ENCODE data around the gene TMEM63C. TPM values are rescaled to one million over a fixed set of nuclear protein-coding genes. Genes with fewer than 3 reads are reported as not detected.

The TMEM63C gene
- total and polyA plus RNA-seq, 2 donors (not counting 1 experiment from before 2014, with no cell fraction given): 0.63 to 3.2 TPM

- ATAC-seq (ENCODE audit: low read depth): peak; percentile 56
- Mint-ChIP-seq H3K9me3 (ENCODE audit: insufficient read depth) (no peaks in the 10 kb centered on the region), H3K4me1 (peaks cover 2% of the 10 kb centered on the region), H3K27me3 (no peaks in the 10 kb centered on the region), H3K4me3 (no peak overlapping the region), H3K27ac (no peak overlapping the region)
- ChIA-PET CTCF (interaction anchor here (0.6 to 7.4 kb wide), 21 partner anchors 8 to 388 kb away, joined by 3 to 122 read pairs (median 4); partner anchors contain the start of genes AHSA1, GSTZ1, POMT2 and SAMD15), POLR2A (no interaction called here)
- no peaks in the 10 kb centered on the region for H4K20me1 ChIP-seq (ENCODE audit: control insufficient read depth, insufficient read depth, low read length, poor library complexity, severe bottlenecking)
- WGBS (ENCODE audit: insufficient coverage): 57% methylated on average over 9 of the region's 10 CpGs
- H2AFZ ChIP-seq (ENCODE audit: insufficient read depth, low read depth, low read length, poor library complexity, severe bottlenecking): peak overlapping the region; percentile 24
- H3K79me2 ChIP-seq (ENCODE audit: control insufficient read depth, insufficient read depth, low read length): no peaks in the 10 kb centered on the region
- no peak overlapping the region for H3K4me2 ChIP-seq (replicated peaks; ENCODE audit: low read depth, low read length, poor library complexity, severe bottlenecking)
- H3K9ac ChIP-seq (ENCODE audit: low read length): no peak overlapping the region
- no peak overlapping the region for H3K27ac ChIP-seq (ENCODE audit: low read length in 2 of 2)
- TF ChIP-seq CTCF (IDR thresholded peaks at IDR 0.05) (peak; percentile 74), EZH2 (IDR thresholded peaks at IDR 0.05; ENCODE audit: borderline replicate concordance, insufficient read depth, low read depth, low read length, poor library complexity, severe bottlenecking) (no peak)
- intact Hi-C loops (cut with micrococcal nuclease): loop anchor here (1.0 kb wide), 2 partner anchors 15 to 250 kb away; no protein-coding TSS in a partner anchor
- H3K4me1 ChIP-seq (ENCODE audit: control insufficient read depth in 2 of 2, insufficient read depth in 2 of 2, low read length in 2 of 2): no peaks in the 10 kb centered on the region
- H3K4me3 ChIP-seq (ENCODE audit: control extremely low read depth in 1 of 5, extremely low read depth in 1 of 5, insufficient read depth in 1 of 5, low read depth in 2 of 5, low read length in 4 of 5): no peak overlapping the region
- H3K9me3 ChIP-seq (ENCODE audit: control extremely low read depth in 1 of 3, control insufficient read depth in 2 of 3, insufficient read depth in 1 of 3, low read length in 2 of 3): no peaks in the 10 kb centered on the region
- no peaks in the 10 kb centered on the region for H3K27me3 ChIP-seq (replicated peaks in 1 of 4; ENCODE audit: control extremely low read depth in 1 of 4, control insufficient read depth in 3 of 4, insufficient read depth in 4 of 4, low read length in 3 of 4)
- DNase-seq: peak; percentile 77
- peaks cover 0 to 6% of the 10 kb centered on the region in 2 experiments for H3K36me3 ChIP-seq (replicated peaks in 1 of 2; ENCODE audit: control extremely low read depth in 1 of 2, control insufficient read depth in 1 of 2, extremely low read depth in 1 of 2, insufficient read depth in 2 of 2, low read length in 1 of 2)
These were observed 119.5 kb downstream of the TMEM63C start for GRCh38 chr14:77301103-77301502.

GRCh38 chr14:77302926-77303325 lies 121.3 kb downstream of the TMEM63C start:
- ChIA-PET CTCF (interaction anchor here (1.9 to 7.4 kb wide), 3 partner anchors 12 to 248 kb away, joined by 9 to 122 read pairs (median 56); no protein-coding TSS in a partner anchor), POLR2A (no interaction called here)
- peaks cover 0 to 6% of the 10 kb centered on the region in 2 donors for H3K4me1 ChIP-seq (ENCODE audit: control insufficient read depth in 2 of 2, insufficient read depth in 2 of 2, low read length in 2 of 2)
- DNase-seq (no peak), ATAC-seq (ENCODE audit: low read depth) (no peak)
- H2AFZ ChIP-seq (ENCODE audit: insufficient read depth, low read depth, low read length, poor library complexity, severe bottlenecking): no peak overlapping the region
- H3K27me3 ChIP-seq (replicated peaks in 1 of 4; ENCODE audit: control extremely low read depth in 1 of 4, control insufficient read depth in 3 of 4, insufficient read depth in 4 of 4, low read length in 3 of 4): no peaks in the 10 kb centered on the region
- WGBS (ENCODE audit: insufficient coverage): 86% methylated on average over 2 of the region's 5 CpGs
- no peaks in the 10 kb centered on the region for H3K27me3 Mint-ChIP-seq
- H3K4me3 ChIP-seq (ENCODE audit: control extremely low read depth in 1 of 5, extremely low read depth in 1 of 5, insufficient read depth in 1 of 5, low read depth in 2 of 5, low read length in 4 of 5): no peak overlapping the region
- H3K9me3 ChIP-seq (ENCODE audit: control extremely low read depth in 1 of 3, control insufficient read depth in 2 of 3, insufficient read depth in 1 of 3, low read length in 2 of 3): no peaks in the 10 kb centered on the region
- H3K36me3 ChIP-seq (replicated peaks in 1 of 2; ENCODE audit: control extremely low read depth in 1 of 2, control insufficient read depth in 1 of 2, extremely low read depth in 1 of 2, insufficient read depth in 2 of 2, low read length in 1 of 2): peaks cover 0 to 6% of the 10 kb centered on the region in 2 experiments
- no peaks in the 10 kb centered on the region for H3K9me3 Mint-ChIP-seq (ENCODE audit: insufficient read depth)
- no peaks in the 10 kb centered on the region for H4K20me1 ChIP-seq (ENCODE audit: control insufficient read depth, insufficient read depth, low read length, poor library complexity, severe bottlenecking)
- no peaks in the 10 kb centered on the region for H3K79me2 ChIP-seq (ENCODE audit: control insufficient read depth, insufficient read depth, low read length)
- H3K9ac ChIP-seq (ENCODE audit: low read length): no peak overlapping the region
- H3K4me1 Mint-ChIP-seq: peaks cover 4% of the 10 kb centered on the region
- no peak overlapping the region for H3K27ac ChIP-seq (ENCODE audit: low read length in 2 of 2)
- H3K4me3 Mint-ChIP-seq: no peak overlapping the region
- intact Hi-C loops (cut with micrococcal nuclease): no loop called here
- H3K27ac Mint-ChIP-seq: no peak overlapping the region
- TF ChIP-seq CTCF (IDR thresholded peaks at IDR 0.05) (no peak), EZH2 (IDR thresholded peaks at IDR 0.05; ENCODE audit: borderline replicate concordance, insufficient read depth, low read depth, low read length, poor library complexity, severe bottlenecking) (no peak)
- no peak overlapping the region for H3K4me2 ChIP-seq (replicated peaks; ENCODE audit: low read depth, low read length, poor library complexity, severe bottlenecking)
